ENCODE measurements around the gene NEK5.

DNA sequence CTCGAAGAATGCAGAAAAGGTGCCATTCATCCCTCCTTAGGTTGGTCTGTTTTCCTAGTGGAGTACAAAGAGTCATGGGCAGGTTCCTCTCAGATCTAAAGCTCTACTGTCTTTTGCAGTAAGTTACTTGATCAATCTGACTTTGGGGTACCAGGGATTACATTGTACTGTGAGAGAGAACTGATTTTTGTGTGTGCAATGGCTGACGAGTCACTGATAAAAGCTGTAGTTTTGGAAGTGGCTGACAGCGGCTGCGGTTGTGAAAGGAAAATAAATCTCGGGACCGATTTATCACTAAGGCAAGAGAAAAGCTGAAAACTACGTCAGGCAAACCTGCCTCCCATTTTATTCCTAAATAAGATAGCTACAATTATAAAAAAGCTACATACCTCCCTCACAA lies 77.5 kb downstream of the NEK5 start:
- TF ChIP-seq, protein P1, sequence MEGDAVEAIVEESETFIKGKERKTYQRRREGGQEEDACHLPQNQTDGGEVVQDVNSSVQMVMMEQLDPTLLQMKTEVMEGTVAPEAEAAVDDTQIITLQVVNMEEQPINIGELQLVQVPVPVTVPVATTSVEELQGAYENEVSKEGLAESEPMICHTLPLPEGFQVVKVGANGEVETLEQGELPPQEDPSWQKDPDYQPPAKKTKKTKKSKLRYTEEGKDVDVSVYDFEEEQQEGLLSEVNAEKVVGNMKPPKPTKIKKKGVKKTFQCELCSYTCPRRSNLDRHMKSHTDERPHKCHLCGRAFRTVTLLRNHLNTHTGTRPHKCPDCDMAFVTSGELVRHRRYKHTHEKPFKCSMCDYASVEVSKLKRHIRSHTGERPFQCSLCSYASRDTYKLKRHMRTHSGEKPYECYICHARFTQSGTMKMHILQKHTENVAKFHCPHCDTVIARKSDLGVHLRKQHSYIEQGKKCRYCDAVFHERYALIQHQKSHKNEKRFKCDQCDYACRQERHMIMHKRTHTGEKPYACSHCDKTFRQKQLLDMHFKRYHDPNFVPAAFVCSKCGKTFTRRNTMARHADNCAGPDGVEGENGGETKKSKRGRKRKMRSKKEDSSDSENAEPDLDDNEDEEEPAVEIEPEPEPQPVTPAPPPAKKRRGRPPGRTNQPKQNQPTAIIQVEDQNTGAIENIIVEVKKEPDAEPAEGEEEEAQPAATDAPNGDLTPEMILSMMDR (IDR thresholded peaks at IDR 0.05): no peak
- TF ChIP-seq POLR2A (IDR thresholded peaks at IDR 0.05) (no peak), POLR2AphosphoS5 (IDR thresholded peaks at IDR 0.05) (no peak)

Measured in prostate gland (tissue), 2 donors.